HG02870 (cell line): ENCODE measurements around the gene KCTD5.
"Not testable (repeated sequence)": the region's sequence is repeated elsewhere in the genome, so short reads cannot be mapped to it uniquely, and the experiment has no call there.

Experiments
- ATAC-seq: cut with Tn5 transposase; IDR thresholded peaks from one replicate; pipeline ENCODE4 v1.9.1; 2021; ENCODE audit warnings: mild to moderate bottlenecking, moderate library complexity; ENCODE audit not compliant: unreplicated experiment

The KCTD5 gene

DNA sequence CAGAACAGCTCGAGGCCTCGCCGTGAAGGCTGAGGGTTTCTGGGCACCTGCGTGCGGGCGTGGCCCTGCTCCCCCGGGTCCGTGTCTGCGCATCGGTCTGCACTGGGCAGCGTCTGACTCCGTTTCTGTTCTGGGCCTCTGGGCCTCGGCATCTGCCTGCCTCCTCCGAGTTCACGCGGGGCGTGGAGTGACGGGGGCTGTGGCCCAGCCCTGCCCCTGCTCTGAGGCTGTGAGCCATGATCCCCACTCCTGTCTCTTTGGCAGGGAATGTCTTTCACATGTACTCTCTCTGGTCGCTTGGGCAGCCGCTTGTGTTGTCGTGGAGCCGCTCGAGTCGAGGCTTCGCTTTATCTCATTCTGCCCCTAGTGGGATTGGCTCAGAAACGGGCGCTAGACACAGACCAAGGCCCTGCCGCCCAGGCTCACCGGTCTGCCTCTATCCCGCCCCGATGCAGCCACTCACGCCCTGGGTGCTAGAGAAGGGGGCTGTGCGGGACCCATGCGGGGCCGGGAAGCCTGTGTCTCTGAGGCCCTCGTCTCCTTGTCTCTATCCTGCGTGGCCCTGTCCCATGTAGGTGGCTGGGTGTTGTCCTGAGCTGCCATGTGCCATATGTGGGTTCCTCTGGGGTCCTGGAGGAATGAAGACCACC lies 14.4 kb downstream of the KCTD5 start:
- ATAC-seq, result not testable (repeated sequence)

DNA sequence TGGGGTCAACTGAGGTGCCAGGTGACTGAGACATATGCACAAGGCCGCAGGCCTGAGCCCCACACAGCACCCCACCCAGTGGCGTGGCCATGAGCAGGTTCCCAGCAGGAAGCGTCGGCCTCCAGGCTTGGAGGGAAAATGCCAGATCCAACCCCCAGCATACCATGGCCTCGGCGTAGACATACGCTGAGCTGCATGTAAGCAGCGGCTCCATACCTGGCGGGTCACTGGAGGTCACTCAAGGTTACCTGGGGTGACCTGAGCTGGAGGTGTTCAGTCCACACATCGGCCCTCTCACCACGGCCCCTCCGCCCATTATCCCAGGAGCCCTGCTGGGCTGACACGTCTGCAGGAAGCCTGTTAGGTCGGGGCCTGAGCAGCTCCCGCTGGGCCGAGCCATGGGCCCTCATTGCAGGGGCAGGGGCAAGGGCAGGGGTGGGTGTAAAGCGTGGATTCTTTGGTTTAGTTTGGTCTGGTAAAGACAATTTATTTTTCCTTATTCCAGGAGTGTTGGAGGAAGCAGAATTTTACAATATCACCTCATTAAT lies 15.2 kb downstream of the KCTD5 start:
- no peak for ATAC-seq

DNA sequence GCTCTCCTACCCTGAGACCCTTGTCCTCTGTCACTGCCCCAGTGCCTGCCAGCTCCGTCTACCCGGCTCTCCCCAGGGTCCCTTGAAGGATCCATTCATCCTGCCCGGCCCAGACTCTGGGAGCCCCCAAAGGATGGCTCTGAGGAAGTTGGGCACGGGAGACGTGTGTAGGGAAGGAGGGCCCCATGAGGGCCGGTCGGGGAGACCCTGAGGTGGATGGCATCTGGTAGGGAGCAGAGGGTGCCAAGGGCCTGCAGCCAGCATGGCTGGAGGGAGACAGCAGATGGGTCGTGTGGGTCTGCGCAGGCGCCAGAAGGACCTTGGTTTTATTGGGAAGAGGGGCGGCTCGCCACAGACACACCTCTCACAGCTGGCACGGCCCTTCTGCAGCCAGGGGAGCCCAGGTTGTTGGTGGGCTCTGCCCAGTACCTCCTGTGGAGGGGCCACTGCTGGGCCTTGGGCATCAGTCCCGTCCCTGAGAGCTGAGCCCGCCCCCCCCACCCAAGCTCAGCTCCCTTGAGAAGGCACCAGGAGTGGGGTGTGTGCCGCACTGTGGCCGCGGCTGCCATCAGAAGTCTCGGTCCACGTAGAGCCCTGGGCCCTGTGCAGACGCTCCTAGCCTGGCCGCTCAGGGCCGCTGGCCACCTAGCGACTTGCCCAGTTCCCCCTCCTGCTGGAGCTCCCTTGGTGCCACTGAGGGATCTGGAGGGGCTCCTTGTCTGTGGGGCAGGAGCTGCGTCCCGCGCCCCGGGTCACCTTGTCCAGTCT lies 16.0 kb downstream of the KCTD5 start:
- no peak for ATAC-seq

DNA sequence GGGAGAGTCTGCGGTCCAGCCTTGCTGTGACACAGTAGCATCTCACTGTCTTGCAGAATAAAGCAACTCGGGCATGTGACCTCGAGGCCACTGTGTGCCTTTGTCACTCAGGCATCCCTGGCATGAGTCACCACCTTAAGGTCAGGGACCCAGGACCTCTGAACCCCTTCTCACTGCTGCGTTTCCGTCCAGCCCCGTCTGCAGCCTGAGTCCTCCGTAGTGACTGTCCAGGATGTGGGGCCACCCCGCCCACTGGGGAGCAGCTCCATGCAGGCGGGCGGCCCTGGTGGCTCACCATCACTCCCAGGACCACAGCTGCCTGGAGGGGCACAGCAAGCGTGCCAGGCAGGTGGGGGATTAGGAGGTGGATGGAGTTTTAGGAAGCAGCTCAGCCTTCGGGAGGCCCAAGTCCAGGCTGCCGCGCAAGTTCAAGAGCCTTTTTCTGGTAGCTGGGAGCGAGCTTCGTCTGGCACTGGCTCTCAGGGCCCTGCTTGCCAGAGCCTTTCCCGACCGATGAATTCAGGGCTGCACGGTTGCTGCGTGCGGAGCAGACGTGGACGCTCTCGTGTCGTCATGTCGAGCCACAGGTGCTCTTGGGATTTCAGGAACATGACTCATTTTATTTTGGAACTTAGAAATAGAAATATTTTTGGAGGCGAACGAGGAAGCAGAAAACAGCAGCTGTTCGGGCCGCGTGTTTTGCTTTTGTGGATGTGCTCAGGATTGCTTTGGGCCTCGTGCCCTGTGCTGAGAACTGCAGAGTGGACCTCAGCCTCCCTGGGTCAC lies 16.8 kb downstream of the KCTD5 start:
- no peak for ATAC-seq

DNA sequence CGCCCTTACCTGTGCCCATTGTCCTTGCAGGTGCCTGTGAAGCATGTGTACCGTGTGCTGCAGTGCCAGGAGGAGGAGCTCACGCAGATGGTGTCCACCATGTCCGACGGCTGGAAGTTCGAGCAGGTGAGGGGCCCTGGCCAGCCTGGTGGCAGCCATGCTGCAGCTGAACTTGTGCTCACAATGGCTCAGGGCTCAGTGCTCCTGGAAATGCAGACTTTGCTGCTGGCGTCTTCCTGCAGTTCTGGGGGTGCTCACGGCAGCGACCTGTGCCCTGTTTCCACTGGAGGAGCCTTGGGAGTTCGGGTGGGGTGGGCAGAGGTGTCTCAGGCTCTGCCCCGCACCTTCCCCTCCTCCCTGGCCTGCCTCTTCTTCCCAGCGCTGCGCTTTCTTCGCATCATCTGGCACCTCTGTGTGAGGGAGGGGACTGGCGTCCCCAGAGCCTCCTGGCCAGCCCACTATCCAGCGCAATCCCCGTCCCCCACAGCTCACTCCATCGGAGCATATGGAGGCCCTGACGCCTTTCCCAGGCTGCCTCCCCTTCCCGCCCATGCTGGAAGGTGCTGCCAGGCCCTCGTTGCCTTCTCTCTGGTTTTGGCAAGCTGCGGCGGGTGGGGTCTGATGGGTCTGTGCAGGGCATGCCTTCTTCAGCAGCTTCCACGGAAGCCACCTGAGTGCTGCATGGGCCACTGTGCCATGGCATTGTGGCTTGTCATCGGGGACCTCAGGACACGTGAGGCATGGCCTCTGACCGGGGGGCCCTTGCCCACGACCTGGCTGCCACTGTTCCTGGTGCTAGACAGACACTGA lies 17.7 kb downstream of the KCTD5 start:
- ATAC-seq, result no peak

DNA sequence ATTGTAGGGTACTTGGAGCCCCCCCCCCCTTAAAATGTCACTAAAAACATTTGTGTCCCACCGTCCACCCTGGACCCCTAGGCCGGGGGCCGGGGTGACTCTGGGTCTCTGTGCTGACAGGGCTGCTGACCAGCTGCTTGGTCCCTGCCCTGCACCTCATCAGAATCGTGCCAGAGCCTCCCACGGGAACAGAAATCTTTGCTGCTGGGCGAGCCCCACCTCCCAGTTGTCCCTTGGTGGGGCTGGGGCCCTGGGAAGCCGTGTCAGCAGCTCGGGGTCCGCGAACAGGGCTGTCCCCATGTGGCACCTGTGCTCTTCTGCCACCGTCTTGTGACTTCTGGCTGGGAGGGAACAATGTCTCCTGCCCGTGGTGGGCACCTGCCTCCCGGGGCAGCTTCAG lies 18.5 kb downstream of the KCTD5 start:
- no peak for ATAC-seq

DNA sequence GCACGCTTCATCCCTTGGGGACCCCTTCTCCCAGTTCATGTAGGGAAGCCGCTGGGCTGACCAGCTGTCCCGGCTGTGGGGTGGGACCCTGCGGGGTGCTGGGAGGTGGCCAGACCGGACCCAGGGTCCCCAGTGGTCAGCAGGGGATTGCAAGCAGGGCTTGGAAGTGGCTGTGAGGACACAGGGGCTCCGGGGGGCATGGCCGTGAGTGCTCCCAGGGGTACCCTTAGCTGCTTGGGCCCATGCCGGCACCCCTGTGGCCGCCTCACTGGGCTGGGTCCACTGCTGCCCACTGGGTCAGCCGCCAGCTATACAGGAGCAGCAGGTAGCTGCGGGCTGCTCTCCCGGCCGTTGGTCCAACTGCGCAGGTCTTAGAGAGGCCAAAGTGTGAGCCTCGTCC lies 18.9 kb downstream of the KCTD5 start:
- ATAC-seq, result no peak

DNA sequence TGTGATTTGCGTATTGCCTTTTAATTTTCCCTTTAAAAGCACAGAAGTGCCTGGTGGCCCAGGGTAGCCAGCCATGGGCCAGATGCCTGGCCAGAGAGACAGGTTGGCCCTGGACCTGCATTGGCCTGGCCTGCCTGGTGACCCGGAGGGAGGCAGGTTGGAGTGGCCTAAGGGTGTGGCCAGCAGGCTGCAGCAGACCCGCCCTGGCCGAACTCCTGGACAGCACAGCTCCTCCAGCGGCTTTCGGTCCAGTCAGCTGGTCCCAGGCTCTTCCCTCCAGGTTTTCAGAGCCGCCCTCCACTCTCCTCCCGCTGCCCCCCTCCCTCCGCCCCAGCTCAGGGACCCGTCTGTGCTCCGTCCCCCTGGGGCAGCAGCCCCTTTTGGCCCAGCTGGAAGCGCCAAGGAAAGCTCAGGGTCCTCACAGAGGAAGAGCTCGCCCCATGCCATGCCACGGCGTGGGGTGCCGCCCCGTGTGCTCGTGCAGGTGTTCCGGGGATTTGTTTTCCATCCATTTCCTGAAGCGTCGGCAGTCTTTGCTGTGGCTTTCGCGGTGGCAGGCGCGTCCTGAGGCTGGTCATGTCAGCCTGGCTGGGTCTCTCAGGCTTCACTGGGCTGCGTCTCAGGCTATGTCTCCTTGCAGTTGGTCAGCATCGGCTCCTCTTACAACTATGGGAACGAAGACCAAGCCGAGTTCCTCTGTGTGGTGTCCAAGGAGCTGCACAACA lies 19.6 kb downstream of the KCTD5 start:
- ATAC-seq, result no peak

DNA sequence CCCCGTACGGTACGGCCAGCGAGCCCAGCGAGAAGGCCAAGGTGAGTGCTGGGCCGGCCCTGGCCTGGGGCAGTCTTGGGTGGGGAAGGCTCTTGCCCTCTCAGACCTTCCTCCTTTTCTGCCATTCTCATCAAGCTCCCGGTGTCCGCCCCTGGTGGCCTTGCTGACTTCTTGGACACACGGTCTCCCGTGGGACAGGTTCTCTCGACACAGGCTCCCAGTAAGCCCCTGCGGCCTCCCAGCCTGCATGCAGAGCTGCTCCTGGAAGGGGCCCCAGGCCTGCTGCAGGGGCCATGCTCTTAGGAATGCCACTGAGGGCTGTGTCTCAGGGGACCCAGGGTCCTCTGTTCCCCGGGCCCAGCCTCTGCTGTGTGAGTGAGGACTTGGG lies 20.1 kb downstream of the KCTD5 start:
- ATAC-seq, result no peak

DNA sequence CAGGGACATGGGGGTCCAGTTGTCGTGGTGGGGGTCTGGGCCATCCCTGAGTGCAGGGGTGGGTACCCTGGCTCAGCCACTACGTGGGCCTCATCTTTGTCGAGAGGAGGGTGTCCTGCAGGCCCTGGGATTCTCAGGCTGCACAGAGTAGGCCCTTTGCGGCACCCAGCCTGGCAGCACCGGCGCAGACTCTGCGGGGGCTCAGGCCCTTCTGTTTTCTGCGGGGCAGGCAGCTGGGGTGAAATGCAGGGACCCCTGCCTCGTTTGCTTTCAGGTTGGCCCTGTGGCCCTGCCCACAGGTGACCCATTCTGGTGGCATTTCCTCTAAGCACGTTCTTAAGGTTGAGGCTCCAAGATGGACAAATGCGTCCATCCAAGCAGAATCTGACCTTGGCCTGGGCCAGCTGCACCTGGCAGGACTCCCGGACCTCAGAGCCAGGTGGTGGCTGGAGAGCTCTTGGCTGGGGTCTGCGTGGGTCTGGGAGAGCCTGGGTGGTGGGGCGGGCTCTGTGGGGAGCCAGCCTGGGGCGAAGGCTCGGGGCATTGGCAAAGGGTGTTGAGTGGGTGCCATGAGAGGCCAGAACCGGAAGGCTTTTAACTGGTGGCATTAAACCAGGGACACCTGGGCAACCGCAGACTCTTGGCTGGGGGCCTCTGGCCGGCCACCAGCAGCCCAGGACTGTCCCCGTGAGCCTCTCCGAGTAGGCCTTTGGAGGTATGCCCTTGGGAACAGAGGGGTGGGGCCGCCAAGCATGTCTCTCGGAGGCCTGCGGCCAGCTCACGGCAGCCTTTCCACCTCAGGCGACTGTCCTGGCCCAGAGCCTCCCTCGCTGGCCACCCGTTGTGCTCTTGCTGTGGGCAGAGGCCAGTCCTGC lies 20.8 kb downstream of the KCTD5 start:
- ATAC-seq, result no peak

DNA sequence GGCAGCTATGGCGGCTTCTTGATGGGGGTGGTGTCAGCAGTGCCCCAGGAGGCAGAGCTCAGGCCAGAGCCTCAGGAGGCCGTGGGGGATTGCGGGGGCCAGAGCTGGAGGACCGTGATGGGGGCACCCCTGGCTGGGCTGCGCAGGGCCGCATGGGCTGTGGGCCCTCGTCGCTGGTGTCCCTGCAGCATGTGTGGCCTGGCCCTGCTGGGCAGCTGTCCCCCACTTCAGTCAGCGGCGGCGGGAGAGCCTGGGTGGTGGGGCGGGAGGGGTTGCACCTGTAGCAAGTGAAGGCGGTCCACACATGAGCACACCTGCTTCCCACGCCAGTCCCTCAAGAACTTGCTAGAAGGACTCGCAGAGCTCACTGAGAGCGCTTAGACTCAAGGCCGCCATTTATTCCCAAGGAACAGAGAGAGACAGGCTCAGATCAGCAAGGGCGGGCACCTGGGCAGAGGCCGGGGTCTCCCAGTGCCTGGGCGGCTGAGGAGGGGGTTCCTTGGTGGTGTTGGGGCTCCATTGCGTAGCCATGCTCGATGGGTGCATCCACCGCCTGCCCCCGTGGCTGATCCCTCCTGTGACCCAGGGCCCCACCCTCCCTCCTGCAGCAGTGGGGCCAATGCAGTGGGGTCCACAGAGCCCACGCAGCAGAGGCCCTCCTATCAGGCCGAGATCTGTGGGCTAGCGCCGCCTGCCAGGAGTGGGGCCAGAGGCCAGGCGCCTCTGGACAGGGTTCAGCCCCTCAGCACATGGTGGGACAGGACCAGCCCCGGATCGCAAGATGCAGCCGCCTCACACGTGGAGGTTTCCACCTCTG lies 22.1 kb downstream of the KCTD5 start:
- no peak for ATAC-seq

DNA sequence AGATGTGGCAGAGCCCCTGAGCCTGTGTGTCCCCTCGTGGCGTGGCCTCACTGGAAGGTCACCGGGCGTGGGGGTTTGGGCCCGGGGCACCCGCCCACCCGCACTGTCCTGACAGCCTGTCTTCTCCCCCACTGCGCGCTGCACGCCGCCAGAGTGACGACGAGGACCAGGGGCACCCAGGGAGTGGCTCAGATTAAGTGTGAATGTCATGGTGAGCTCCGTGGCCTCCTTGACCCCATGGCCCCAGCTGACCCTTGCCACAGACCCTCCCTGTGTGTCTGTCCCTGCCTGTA lies 22.6 kb downstream of the KCTD5 start:
- no peak for ATAC-seq

DNA sequence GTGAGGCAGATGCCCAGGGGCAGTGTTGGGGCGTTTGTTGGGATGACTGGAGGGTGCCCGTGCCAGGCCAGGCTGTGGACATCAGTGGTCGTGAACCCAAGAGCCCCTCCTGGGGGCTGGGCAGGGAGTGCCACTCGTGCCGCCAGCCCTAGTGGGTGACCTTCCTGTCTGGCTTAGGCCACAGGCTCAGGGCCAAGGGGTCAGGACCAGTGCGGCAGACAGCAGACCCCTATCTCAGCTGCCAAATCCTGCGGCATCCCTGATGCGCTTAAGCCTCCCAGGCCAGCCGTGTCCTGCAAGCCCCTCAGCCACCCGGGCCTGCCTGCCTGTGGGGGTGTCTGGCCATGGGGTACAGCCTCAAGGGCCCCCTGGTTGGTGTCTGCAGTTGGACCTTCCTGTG lies 23.0 kb downstream of the KCTD5 start:
- ATAC-seq, result no peak

DNA sequence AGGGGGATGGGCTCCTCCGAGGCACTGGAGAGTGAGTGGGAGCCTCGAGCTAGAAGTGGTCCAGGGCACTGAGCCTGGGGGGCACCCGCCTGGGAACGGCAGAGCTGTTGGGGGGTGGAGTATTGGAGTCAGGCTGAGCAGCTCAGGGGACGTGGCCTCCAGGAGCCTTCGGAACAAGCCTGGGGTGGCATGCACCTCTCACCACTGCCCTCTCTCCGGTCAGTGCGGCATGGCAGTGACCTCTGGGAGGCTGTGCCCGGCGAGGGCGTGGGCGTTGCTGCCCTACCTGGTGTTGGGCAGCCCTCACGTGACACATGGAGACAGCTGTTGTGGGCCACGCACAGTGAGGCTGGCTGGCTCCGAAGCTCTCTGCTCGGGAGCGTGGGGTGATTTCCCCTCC lies 23.8 kb downstream of the KCTD5 start:
- no peak for ATAC-seq

DNA sequence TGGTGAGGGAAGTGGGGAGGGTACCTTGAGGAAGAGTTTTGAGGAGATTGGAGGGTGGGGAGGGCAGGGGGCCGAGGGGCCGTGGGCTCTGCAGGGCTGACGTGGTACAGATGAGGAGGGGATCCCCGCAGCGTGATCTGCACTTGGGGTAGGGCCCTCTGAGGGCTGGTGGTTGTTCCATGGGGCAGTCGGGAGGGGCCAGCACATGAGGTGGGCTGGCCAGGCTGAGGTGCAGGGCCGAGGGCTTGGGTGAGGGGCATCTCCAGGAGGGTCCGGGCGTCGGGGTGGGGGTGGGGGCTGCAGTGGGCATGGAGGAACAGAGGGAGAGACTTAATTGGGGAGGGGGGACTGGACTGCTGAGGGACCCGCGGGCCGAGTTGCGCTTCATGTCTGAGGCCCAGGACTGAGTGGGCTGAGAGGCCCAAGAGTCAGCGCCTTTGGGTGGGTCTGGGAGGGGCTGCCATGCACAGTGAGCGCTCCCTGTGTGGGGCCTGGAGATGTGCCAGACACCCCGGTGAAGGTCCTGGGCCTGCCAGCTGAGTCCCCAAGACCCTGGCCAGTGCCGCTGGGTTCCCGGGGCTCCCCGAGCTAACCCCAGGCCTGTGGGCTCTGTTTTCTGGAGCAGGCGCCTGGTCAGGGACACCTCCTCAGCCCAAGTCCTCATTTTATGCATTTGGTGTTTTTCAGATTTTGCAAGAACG lies 24.4 kb downstream of the KCTD5 start:
- ATAC-seq, result no peak

DNA sequence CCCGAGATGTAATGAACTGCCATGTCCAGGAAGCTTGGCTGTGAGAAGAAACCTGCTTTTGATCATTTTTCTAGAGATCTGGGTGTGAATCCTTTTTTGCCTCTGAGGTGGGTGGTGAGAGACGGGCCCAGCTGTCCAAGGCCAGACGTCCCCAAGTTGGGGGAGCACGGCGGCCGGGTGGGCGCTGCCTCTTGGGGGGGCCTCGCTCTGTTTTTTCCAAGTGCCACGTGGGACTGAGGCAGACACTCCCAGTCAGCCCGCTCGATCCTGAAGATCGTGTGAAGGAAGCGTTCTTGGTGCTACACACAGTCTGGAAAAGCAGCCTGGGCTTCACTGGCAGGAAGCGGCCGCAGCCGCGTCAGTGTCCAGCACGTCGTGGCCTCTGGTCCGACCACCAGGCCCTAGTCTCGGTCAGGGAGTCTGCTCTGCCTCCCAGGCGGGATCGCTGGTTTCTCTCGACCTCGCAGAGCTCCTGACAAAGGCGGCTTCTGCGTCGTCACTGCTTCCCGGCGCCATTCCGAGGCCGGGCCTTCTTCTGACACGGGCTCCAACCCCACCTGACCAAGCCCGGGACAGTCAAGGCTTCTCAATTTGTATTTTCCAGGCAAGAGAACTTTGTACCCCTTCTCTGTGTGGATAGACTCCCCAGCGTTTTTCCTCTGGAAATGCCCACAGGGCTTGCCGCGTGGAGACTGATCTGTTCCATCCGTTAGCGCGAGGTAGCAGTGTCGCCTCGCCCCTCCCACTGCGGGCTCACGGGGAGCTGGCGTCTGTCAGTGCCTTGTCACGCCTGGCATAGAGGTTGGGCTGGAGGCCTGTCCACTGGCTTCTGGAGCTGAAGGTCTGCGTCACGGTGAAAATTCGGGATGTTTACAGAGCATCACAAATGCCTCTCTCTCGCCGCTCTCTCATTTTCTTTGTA lies 25.3 kb downstream of the KCTD5 start:
- ATAC-seq, result no peak

DNA sequence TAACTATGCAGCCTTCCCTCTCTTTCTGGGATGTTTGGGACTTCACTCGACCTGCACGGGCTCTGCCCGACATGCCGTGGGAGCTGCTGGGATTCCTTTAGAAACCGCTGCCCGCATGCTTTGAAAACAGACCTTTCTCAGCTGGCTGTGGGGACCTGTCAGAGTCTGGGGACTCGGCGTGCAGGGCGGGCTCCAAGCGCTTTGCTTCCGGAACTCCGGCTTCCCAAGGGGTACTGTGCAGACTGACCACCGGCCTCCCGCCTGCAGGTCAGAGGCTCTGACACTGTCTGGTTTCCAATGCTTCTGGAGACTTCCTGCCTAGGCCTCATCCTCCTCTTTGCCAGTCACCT lies 25.9 kb downstream of the KCTD5 start:
- ATAC-seq, result no peak
